HCT116 (cell line): ENCODE data around the gene ATP13A3. TPM values are rescaled to one million over a fixed set of nuclear protein-coding genes. Genes with fewer than 3 reads are reported as not detected.

Experiments used
- ATAC-seq: fragments of 200-7000 bp; cut with Tn5 transposase; 2 replicates; pipeline ENCODE4 v1.9.1; 2020; ENCODE audit warnings: mild to moderate bottlenecking, moderate library complexity
- BruUV-seq: library from RNA; stranded (reverse); fragments of 400-500 nt; replicated peaks from 2 replicates; lab custom pipeline; 2021; lab: Mats Ljungman, UMichigan
- CTCF ChIA-PET: fragments of 300-600 bp; sonication (Branson Sonifier 250); formaldehyde crosslinking; loops from one replicate; lab custom pipeline; 2021; ENCODE audit warnings: antibody characterized with exemption; lab: Charles Lee
- POLR2A ChIA-PET: fragments of 300-600, 350-600 bp; sonication (Branson Sonifier 250); formaldehyde crosslinking; loops from one replicate; lab custom pipeline; 2021; ENCODE audit warnings: antibody characterized with exemption; lab: Charles Lee
- RAD21 ChIA-PET, 2 experiments: fragments of 300-600 bp; sonication (Branson Sonifier 250); formaldehyde crosslinking; loops; one replicate each; lab custom pipeline; 2023; ENCODE audit warnings: low total read pairs in 2 of 2; ENCODE audit not compliant: uncharacterized antibody in 2 of 2, unreplicated experiment in 2 of 2, low non-redundant PET in 1 of 2; lab: Charles Lee
- DNase-seq: peaks from one replicate; pipeline ENCODE4 v3.0.0-alpha.2; 2010; ENCODE audit warnings: low read depth, low spot score
- H2AFZ ChIP-seq: fragments of 200-600 bp; shearing (Covaris generic), sonication (generic); 2 replicates; pipeline ENCODE4 v1.6.1; 2017; ENCODE audit warnings: low read depth, mixed run types, mixed read lengths, antibody characterized with exemption, low read length; ENCODE audit not compliant: poor library complexity, severe bottlenecking
- H3K27ac ChIP-seq: 2 replicates; pipeline ENCODE4 v1.5.1; 2012; ENCODE audit warnings: low read depth, low read length
- H3K27me3 ChIP-seq: fragments of 200-600 bp; sonication (generic); 2 replicates; pipeline ENCODE4 v1.6.1; 2016; ENCODE audit warnings: mixed run types, low read length, mixed read lengths; ENCODE audit not compliant: insufficient read depth
- H3K36me3 ChIP-seq, 2 experiments: fragments of 200-500 bp in 1 of 2; fragments of 200-600 bp in 1 of 2; sonication (Bioruptor generic) in 1 of 2; sonication (generic) in 1 of 2; 2 replicates each; pipeline versions ENCODE4 v1.5.1 to v1.6.1; 2014 to 2016; ENCODE audit warnings: low read length in 2 of 2, inconsistent platforms in 1 of 2, mixed read lengths in 1 of 2, mixed run types in 1 of 2; ENCODE audit not compliant: insufficient read depth in 2 of 2, control insufficient read depth in 1 of 2
- H3K4me1 ChIP-seq, 2 experiments: fragments of 200-600 bp in 1 of 2; sonication (generic) in 1 of 2; 2 replicates each; pipeline versions ENCODE4 v1.5.1 to v1.6.1; 2012 to 2017; ENCODE audit warnings: low read length in 2 of 2, inconsistent platforms in 1 of 2, mild to moderate bottlenecking in 1 of 2, mixed read lengths in 1 of 2, mixed run types in 1 of 2, moderate library complexity in 1 of 2; ENCODE audit not compliant: insufficient read depth in 2 of 2, control insufficient read depth in 1 of 2
- H3K4me2 ChIP-seq: fragments of 200-600 bp; sonication (generic); 2 replicates; pipeline ENCODE4 v1.6.1; 2017; ENCODE audit warnings: mixed run types, low read length, mixed read lengths
- H3K4me3 ChIP-seq, 2 experiments: fragments of 200-600 bp in 1 of 2; sonication (generic) in 1 of 2; replicated peaks in 1 of 2; 2 replicates each; pipeline ENCODE4 v1.5.1; 2011 to 2016; ENCODE audit warnings: low read length in 2 of 2, control low read depth in 1 of 2, low read depth in 1 of 2, mild to moderate bottlenecking in 1 of 2, mixed read lengths in 1 of 2, mixed run types in 1 of 2
- H3K79me2 ChIP-seq: fragments of 200-600 bp; sonication (generic); 2 replicates; pipeline ENCODE4 v1.6.1; 2017; ENCODE audit warnings: mild to moderate bottlenecking, mixed run types, low read length, moderate library complexity, mixed read lengths; ENCODE audit not compliant: insufficient read depth
- H3K9ac ChIP-seq: fragments of 200-600 bp; sonication (generic); 2 replicates; pipeline ENCODE4 v1.6.1; 2016; ENCODE audit warnings: low read length, mixed read lengths
- H3K9me2 ChIP-seq: fragments of 200-600 bp; sonication (generic), shearing (Covaris generic); 2 replicates; pipeline ENCODE4 v1.6.1; 2017; ENCODE audit warnings: mixed run types, mild to moderate bottlenecking, moderate library complexity; ENCODE audit not compliant: insufficient read depth
- H3K9me3 ChIP-seq, 2 experiments: fragments of 200-500 bp in 1 of 2; fragments of 200-600 bp in 1 of 2; sonication (Bioruptor generic) in 1 of 2; sonication (generic) in 1 of 2; 2 replicates each; pipeline ENCODE4 v1.6.1; 2014 to 2017; ENCODE audit warnings: low read length in 2 of 2, mixed read lengths in 2 of 2, inconsistent platforms in 1 of 2, low read depth in 1 of 2, mild to moderate bottlenecking in 1 of 2, mixed run types in 1 of 2, moderate library complexity in 1 of 2; ENCODE audit not compliant: control insufficient read depth in 1 of 2, insufficient read depth in 1 of 2
- H4K20me1 ChIP-seq: fragments of 200-600 bp; sonication (generic), shearing (Covaris generic); 2 replicates; pipeline ENCODE4 v1.6.1; 2017; ENCODE audit warnings: mixed run types, mild to moderate bottlenecking, moderate library complexity; ENCODE audit not compliant: insufficient read depth
- CBX3 ChIP-seq: IDR thresholded peaks from 2 replicates; pipeline ENCODE4 v1.6.1; 2012; ENCODE audit warnings: low read depth
- CEBPB ChIP-seq: IDR thresholded peaks from 2 replicates; pipeline ENCODE4 v1.6.1; 2012; ENCODE audit warnings: low read depth
- EGR1 ChIP-seq: IDR thresholded peaks from 2 replicates; pipeline ENCODE4 v1.6.1; 2012; ENCODE audit warnings: low read depth
- ELF1 ChIP-seq: IDR thresholded peaks from 2 replicates; pipeline ENCODE4 v1.6.1; 2012; ENCODE audit warnings: low read depth, borderline replicate concordance
- EZH2phosphoT487 ChIP-seq: fragments of 200-600 bp; IDR thresholded peaks from 2 replicates; pipeline ENCODE4 v1.6.1; 2018; ENCODE audit warnings: antibody characterized with exemption, borderline replicate concordance
- FOSL1 ChIP-seq: IDR thresholded peaks from 2 replicates; pipeline ENCODE4 v1.6.1; 2012; ENCODE audit warnings: low read depth
- JUND ChIP-seq: IDR thresholded peaks from 2 replicates; pipeline ENCODE4 v1.6.1; 2012
- POLR2A ChIP-seq: IDR thresholded peaks from 2 replicates; pipeline ENCODE4 v1.7.0; 2011; ENCODE audit warnings: borderline replicate concordance; ENCODE audit not compliant: insufficient read depth, insufficient read length; ENCODE audit errors: extremely low read depth
- RAD21 ChIP-seq: IDR thresholded peaks from 2 replicates; pipeline ENCODE4 v1.6.1; 2012; ENCODE audit warnings: low read depth, mild to moderate bottlenecking
- SP1 ChIP-seq: IDR thresholded peaks from 2 replicates; pipeline ENCODE4 v1.6.1; 2012; ENCODE audit warnings: low read depth
- SRF ChIP-seq: IDR thresholded peaks from 2 replicates; pipeline ENCODE4 v1.6.1; 2012; ENCODE audit warnings: low read depth
- ZNF274 ChIP-seq: fragments of 200-500 bp; sonication (Bioruptor generic); IDR thresholded peaks from 2 replicates; pipeline ENCODE4 v1.6.1; 2014; ENCODE audit warnings: mild to moderate bottlenecking, low read depth, low read length, inconsistent platforms
- intact Hi-C: fragments of 100-400 bp; cut with micrococcal nuclease; formaldehyde crosslinking; loops from 2 replicates; pipeline ENCODE4 v1.10.0; 2022
- total RNA-seq: library from RNA; stranded (reverse); gene quantifications from one replicate; pipeline ENCODE4 v1.2.1, GENCODE V29; 2021; ENCODE audit not compliant: unreplicated experiment
- TF ChIP-seq, protein P1 (sequence below): IDR thresholded peaks from 2 replicates; pipeline ENCODE4 v1.6.1; 2012; ENCODE audit warnings: low read depth
- TF ChIP-seq, protein P2 (sequence below), 3 experiments: fragments of 200-600 bp in 1 of 3; sonication (generic) in 1 of 3; IDR thresholded peaks in 2 of 3; conservative IDR thresholded peaks in 1 of 3; 2 replicates each; pipeline ENCODE4 v1.5.1; 2012 to 2017; ENCODE audit warnings: low read depth in 2 of 3, low read length in 2 of 3, antibody characterized with exemption in 1 of 3, borderline replicate concordance in 1 of 3, control low read depth in 1 of 3, mild to moderate bottlenecking in 1 of 3, mixed read lengths in 1 of 3, mixed run types in 1 of 3, moderate library complexity in 1 of 3; ENCODE audit not compliant: insufficient read depth in 1 of 3
- TF ChIP-seq, protein P3 (sequence below): IDR thresholded peaks from 2 replicates; pipeline ENCODE4 v1.6.1; 2011; ENCODE audit warnings: mild to moderate bottlenecking, low read length, moderate library complexity; ENCODE audit not compliant: insufficient replicate concordance; ENCODE audit errors: extremely low read depth

The ATP13A3 gene
- total RNA-seq, 1 experiment from 2014 or later, result 139 TPM

DNA sequence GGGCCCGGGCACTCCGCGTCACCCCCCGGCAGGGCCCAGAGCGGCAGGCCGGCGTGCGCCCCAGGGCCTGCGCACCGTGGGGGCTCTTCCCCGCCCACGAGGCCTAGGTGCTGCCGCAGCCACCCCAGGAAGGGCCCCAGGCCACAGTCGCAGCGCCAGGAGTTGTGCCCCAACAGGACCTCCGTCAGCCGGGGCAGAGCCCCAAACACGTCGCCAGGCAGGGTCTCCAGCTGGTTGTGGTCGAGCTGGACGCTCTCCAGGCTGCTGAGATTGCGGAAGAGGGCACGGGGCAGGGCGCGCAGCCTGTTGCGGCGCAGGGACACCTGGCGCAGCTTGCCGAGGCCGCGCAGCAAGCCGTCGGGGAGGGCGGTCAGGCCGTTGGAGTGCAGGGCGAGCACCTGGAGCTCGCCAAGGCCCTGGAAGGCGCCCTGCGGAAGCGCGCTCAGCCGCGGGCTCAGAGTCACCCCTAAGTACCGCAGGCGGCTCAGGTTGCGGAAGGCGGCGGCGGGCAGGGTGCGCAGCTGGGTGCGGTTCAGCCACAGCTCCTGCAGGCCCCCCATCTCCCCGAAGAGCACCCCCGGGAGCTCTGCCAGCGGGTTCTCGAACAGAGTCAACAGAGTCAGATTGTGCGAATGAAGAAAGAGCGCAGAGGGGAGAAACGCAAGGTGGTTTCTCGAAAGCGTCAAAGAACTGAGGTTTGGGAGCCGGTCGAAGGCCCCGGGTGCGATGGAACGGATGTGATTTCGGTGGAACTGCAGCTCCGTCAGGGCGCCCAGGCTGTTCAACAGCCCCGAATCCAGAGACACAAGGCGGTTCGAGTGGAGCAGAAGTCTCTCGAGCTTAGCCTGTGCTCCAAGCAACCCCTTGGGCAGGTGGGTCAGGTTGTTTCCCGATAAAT lies 89.7 kb downstream of the ATP13A3 start (continued):
- no peak for TF ChIP-seq CBX3
- no peak for TF ChIP-seq SP1
- TF ChIP-seq RAD21, result no peak
- TF ChIP-seq JUND, result no peak
- no peak for TF ChIP-seq SRF
- no peak for TF ChIP-seq EZH2phosphoT487

DNA sequence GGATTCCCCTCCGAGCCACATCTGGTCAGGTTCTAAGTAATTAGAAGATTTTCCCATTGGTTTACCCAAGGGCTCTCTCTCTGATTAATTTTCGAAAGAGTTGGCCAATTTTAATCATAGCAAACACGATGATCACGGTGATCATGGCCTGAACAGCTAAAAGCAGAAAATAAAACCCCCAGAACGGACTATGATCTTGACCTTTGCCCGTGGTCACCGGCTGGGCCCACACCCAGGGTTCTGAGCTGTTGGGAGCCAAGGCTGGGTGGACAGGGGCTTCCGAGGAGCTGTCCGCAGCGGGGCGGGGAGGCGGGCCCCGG lies 90.3 kb downstream of the ATP13A3 start:
- no peak overlapping the region for H3K9ac ChIP-seq
- intact Hi-C loops, result no loop called here
- ATAC-seq (no peak), DNase-seq (no peak)
- no peaks in the 10 kb centered on the region for H3K36me3 ChIP-seq
- BruUV-seq, result no TSS peak
- H3K4me2 ChIP-seq, result no peak overlapping the region
- ChIA-PET POLR2A (no interaction called here), RAD21 (no interaction called here), CTCF (no interaction called here)
- H3K9me2 ChIP-seq, result no peaks in the 10 kb centered on the region
- H3K79me2 ChIP-seq, result no peaks in the 10 kb centered on the region
- H3K9me3 ChIP-seq, result peaks cover 0 to under 1% of the 10 kb centered on the region in 2 experiments; a peak in 1 of 4 replicates
- no peaks in the 10 kb centered on the region for H3K27me3 ChIP-seq
- H2AFZ ChIP-seq, result no peak overlapping the region
- no peak overlapping the region for H3K27ac ChIP-seq
- no peak overlapping the region for H3K4me3 ChIP-seq
- no peak for TF ChIP-seq SRF
- TF ChIP-seq ELF1, result no peak
- TF ChIP-seq CEBPB, result no peak
- no peak for TF ChIP-seq RAD21
- TF ChIP-seq, protein P1, sequence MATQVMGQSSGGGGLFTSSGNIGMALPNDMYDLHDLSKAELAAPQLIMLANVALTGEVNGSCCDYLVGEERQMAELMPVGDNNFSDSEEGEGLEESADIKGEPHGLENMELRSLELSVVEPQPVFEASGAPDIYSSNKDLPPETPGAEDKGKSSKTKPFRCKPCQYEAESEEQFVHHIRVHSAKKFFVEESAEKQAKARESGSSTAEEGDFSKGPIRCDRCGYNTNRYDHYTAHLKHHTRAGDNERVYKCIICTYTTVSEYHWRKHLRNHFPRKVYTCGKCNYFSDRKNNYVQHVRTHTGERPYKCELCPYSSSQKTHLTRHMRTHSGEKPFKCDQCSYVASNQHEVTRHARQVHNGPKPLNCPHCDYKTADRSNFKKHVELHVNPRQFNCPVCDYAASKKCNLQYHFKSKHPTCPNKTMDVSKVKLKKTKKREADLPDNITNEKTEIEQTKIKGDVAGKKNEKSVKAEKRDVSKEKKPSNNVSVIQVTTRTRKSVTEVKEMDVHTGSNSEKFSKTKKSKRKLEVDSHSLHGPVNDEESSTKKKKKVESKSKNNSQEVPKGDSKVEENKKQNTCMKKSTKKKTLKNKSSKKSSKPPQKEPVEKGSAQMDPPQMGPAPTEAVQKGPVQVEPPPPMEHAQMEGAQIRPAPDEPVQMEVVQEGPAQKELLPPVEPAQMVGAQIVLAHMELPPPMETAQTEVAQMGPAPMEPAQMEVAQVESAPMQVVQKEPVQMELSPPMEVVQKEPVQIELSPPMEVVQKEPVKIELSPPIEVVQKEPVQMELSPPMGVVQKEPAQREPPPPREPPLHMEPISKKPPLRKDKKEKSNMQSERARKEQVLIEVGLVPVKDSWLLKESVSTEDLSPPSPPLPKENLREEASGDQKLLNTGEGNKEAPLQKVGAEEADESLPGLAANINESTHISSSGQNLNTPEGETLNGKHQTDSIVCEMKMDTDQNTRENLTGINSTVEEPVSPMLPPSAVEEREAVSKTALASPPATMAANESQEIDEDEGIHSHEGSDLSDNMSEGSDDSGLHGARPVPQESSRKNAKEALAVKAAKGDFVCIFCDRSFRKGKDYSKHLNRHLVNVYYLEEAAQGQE, result no peak
- TF ChIP-seq FOSL1, result no peak
- no peak for TF ChIP-seq POLR2A
- TF ChIP-seq EGR1, result no peak
- TF ChIP-seq ZNF274, result no peak
- TF ChIP-seq JUND, result no peak
- TF ChIP-seq, protein P2, sequence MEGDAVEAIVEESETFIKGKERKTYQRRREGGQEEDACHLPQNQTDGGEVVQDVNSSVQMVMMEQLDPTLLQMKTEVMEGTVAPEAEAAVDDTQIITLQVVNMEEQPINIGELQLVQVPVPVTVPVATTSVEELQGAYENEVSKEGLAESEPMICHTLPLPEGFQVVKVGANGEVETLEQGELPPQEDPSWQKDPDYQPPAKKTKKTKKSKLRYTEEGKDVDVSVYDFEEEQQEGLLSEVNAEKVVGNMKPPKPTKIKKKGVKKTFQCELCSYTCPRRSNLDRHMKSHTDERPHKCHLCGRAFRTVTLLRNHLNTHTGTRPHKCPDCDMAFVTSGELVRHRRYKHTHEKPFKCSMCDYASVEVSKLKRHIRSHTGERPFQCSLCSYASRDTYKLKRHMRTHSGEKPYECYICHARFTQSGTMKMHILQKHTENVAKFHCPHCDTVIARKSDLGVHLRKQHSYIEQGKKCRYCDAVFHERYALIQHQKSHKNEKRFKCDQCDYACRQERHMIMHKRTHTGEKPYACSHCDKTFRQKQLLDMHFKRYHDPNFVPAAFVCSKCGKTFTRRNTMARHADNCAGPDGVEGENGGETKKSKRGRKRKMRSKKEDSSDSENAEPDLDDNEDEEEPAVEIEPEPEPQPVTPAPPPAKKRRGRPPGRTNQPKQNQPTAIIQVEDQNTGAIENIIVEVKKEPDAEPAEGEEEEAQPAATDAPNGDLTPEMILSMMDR (IDR thresholded peaks at IDR 0.05 in 2 of 3, conservative IDR thresholded peaks at IDR 0.05 in 1 of 3; ENCODE audit: borderline replicate concordance in 1 of 3, insufficient read depth in 1 of 3, low read depth in 2 of 3, low read length in 2 of 3), result no peak
- TF ChIP-seq, protein P3, sequence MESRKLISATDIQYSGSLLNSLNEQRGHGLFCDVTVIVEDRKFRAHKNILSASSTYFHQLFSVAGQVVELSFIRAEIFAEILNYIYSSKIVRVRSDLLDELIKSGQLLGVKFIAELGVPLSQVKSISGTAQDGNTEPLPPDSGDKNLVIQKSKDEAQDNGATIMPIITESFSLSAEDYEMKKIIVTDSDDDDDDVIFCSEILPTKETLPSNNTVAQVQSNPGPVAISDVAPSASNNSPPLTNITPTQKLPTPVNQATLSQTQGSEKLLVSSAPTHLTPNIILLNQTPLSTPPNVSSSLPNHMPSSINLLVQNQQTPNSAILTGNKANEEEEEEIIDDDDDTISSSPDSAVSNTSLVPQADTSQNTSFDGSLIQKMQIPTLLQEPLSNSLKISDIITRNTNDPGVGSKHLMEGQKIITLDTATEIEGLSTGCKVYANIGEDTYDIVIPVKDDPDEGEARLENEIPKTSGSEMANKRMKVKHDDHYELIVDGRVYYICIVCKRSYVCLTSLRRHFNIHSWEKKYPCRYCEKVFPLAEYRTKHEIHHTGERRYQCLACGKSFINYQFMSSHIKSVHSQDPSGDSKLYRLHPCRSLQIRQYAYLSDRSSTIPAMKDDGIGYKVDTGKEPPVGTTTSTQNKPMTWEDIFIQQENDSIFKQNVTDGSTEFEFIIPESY, result no peak
- no peak for TF ChIP-seq CBX3
- TF ChIP-seq, all 23 proteins: peak for 0
- Histone ChIP-seq H4K20me1 (no peaks in the 10 kb centered on the region), H3K4me1 (no peaks in the 10 kb centered on the region)
